Endothelial cell of umbilical vein (primary cell): ENCODE data around the gene CCNL2. TPM values are rescaled to one million over a fixed set of nuclear protein-coding genes. Genes with fewer than 3 reads are reported as not detected.

Experiments
- BruUV-seq: library from RNA; stranded (reverse); fragments of 400-500 nt; replicated peaks from 2 replicates; lab custom pipeline; 2021; lab: Mats Ljungman, UMichigan
- CTCF ChIA-PET: fragments of 300-600, 350-600 bp; sonication (Branson Sonifier 250); formaldehyde crosslinking; loops from one replicate; lab custom pipeline; 2021; ENCODE audit warnings: antibody characterized with exemption, inconsistent platforms; lab: Charles Lee
- POLR2A ChIA-PET: fragments of 300-600, 350-600 bp; sonication (Branson Sonifier 250); formaldehyde crosslinking; loops from one replicate; lab custom pipeline; 2021; ENCODE audit warnings: antibody characterized with exemption, inconsistent platforms; lab: Charles Lee
- DNase-seq: peaks from one replicate; pipeline ENCODE4 v3.0.0-alpha.2; 2011; ENCODE audit warnings: low read depth, low spot score
- FAIRE-seq: peaks from 2 replicates; lab custom pipeline; 2011; peaks lifted over from hg19 to GRCh38; lab: Jason Lieb, UNC
- H2AFZ ChIP-seq: 2 replicates; pipeline ENCODE4 v1.6.0; 2012; ENCODE audit warnings: low read depth, low read length, control low read depth, inconsistent platforms
- H3K27ac ChIP-seq: 2 replicates; pipeline ENCODE4 v1.5.1; 2011; ENCODE audit warnings: low read depth, mild to moderate bottlenecking, control low read depth, low read length, moderate library complexity; ENCODE audit not compliant: insufficient read depth
- H3K27me3 ChIP-seq, 2 experiments: 2 replicates each; pipeline versions ENCODE4 v1.6.0 to v1.6.1; 2011; ENCODE audit warnings: low read length in 2 of 2, mixed read lengths in 1 of 2; ENCODE audit not compliant: control insufficient read depth in 2 of 2, insufficient read depth in 2 of 2
- H3K36me3 ChIP-seq, 2 experiments: 2 replicates in 1 of 2; 3 replicates in 1 of 2; pipeline ENCODE4 v1.5.1; 2011; ENCODE audit warnings: low read length in 2 of 2, mild to moderate bottlenecking in 1 of 2, moderate library complexity in 1 of 2; ENCODE audit not compliant: control insufficient read depth in 2 of 2, insufficient read depth in 2 of 2; ENCODE audit errors: extremely low read depth in 1 of 2
- H3K4me1 ChIP-seq: 3 replicates; pipeline ENCODE4 v1.5.1; 2011; ENCODE audit warnings: mild to moderate bottlenecking, low read length; ENCODE audit not compliant: control insufficient read depth, insufficient read depth; ENCODE audit errors: extremely low read depth
- H3K4me2 ChIP-seq: 2 replicates; pipeline ENCODE4 v1.6.1; 2011; ENCODE audit warnings: low read length, control low read depth, mixed read lengths; ENCODE audit not compliant: insufficient read depth
- H3K4me3 ChIP-seq, 3 experiments: fragments of 200-600 bp in 1 of 3; sonication (generic), shearing (Covaris generic) in 1 of 3; replicated peaks in 1 of 3; 2 replicates each; pipeline ENCODE4 v1.5.1; 2011 to 2016; ENCODE audit warnings: control low read depth in 3 of 3, low read length in 3 of 3, mild to moderate bottlenecking in 2 of 3, inconsistent platforms in 1 of 3, low read depth in 1 of 3, moderate library complexity in 1 of 3; ENCODE audit not compliant: insufficient read depth in 1 of 3
- H3K79me2 ChIP-seq: 2 replicates; pipeline ENCODE4 v1.6.0; 2012; ENCODE audit warnings: low read length, inconsistent platforms; ENCODE audit not compliant: control insufficient read depth, insufficient read depth
- H3K9ac ChIP-seq: replicated peaks from 2 replicates; pipeline ENCODE3; 2011; ENCODE audit warnings: low read length, control low read depth; ENCODE audit not compliant: insufficient read depth; ENCODE audit errors: extremely low read depth
- H3K9me1 ChIP-seq: replicated peaks from 3 replicates; pipeline ENCODE4 v1.6.0; 2011; ENCODE audit warnings: mild to moderate bottlenecking, low read length; ENCODE audit not compliant: control insufficient read depth, insufficient read depth; ENCODE audit errors: extremely low read depth
- H3K9me3 ChIP-seq: replicated peaks from 2 replicates; pipeline ENCODE4 v1.5.1; 2012; ENCODE audit warnings: low read length, inconsistent platforms; ENCODE audit not compliant: control insufficient read depth, insufficient read depth
- H4K20me1 ChIP-seq: replicated peaks from 2 replicates; pipeline ENCODE3; 2011; ENCODE audit warnings: mild to moderate bottlenecking, low read length; ENCODE audit not compliant: control insufficient read depth, insufficient read depth; ENCODE audit errors: extremely low read depth
- EZH2 ChIP-seq: IDR thresholded peaks from 2 replicates; pipeline ENCODE4 v1.6.1; 2012; ENCODE audit warnings: borderline replicate concordance, low read depth, mild to moderate bottlenecking, moderate library complexity, low read length, inconsistent platforms; ENCODE audit not compliant: severe bottlenecking
- FOS ChIP-seq: IDR thresholded peaks from 2 replicates; pipeline ENCODE4 v1.6.1; 2011; ENCODE audit warnings: mild to moderate bottlenecking, low read length, moderate library complexity, borderline replicate concordance; ENCODE audit not compliant: insufficient read depth
- GATA2 ChIP-seq: IDR thresholded peaks from 2 replicates; pipeline ENCODE4 v1.7.0; 2011; ENCODE audit warnings: low read depth, mild to moderate bottlenecking, moderate library complexity, mixed read lengths, low read length; ENCODE audit not compliant: insufficient read length, insufficient read depth
- JUN ChIP-seq: IDR thresholded peaks from 2 replicates; pipeline ENCODE4 v1.6.1; 2011; ENCODE audit warnings: borderline replicate concordance, low read depth; ENCODE audit not compliant: insufficient read length, insufficient read depth
- MYC ChIP-seq: IDR thresholded peaks from one replicate; pipeline ENCODE4 v1.6.1; 2011; ENCODE audit warnings: mild to moderate bottlenecking, low read depth, low read length
- POLR2A ChIP-seq: IDR thresholded peaks from 2 replicates; pipeline ENCODE4 v1.6.1; 2012; ENCODE audit warnings: low read depth, mild to moderate bottlenecking, control low read depth, low read length
- POLR2AphosphoS5 ChIP-seq: IDR thresholded peaks from 2 replicates; pipeline ENCODE4 v1.6.1; 2012; ENCODE audit warnings: low read depth, mild to moderate bottlenecking, control low read depth, low read length, moderate library complexity; ENCODE audit not compliant: insufficient read depth
- dilution Hi-C: fragments of 300-500 bp; cut with MboI; formaldehyde crosslinking; loops from one replicate; pipeline ENCODE4 v1.15.0; 2019; ENCODE audit warnings: low sequenced_read_pairs; ENCODE audit not compliant: extremely low pct_ligation_motif_present
- intact Hi-C: fragments of 100-400 bp; cut with micrococcal nuclease; formaldehyde crosslinking; loops from one replicate; pipeline ENCODE4 v1.10.0; 2022
- polyA plus RNA-seq, 4 experiments: library from polyadenylated mRNA; depleted of rRNA in 3 of 4; stranded (reverse) in 3 of 4; unstranded in 1 of 4; fragments of >200 nt; gene quantifications; 2 replicates each; pipeline versions ENCODE4 v1.2.1 to v1.2.3, GENCODE V29; 2011 to 2012; ENCODE audit warnings: missing spikeins in 1 of 4
- total RNA-seq: library from RNA; stranded (reverse); gene quantifications from 2 replicates; pipeline ENCODE4 v1.2.3, GENCODE V29; 2021
- TF ChIP-seq, protein P1 (sequence below): IDR thresholded peaks from 2 replicates; pipeline ENCODE4 v1.6.1; 2011; ENCODE audit not compliant: insufficient read depth, insufficient read length
- TF ChIP-seq, protein P2 (sequence below), 2 donors: IDR thresholded peaks; 1 replicate in 1 of 2; 2 replicates in 1 of 2; pipeline ENCODE4 v1.5.1; 2011; ENCODE audit warnings: low read length in 2 of 2, mild to moderate bottlenecking in 2 of 2, moderate library complexity in 2 of 2, control low read depth in 1 of 2, inconsistent platforms in 1 of 2, low read depth in 1 of 2; ENCODE audit not compliant: insufficient read depth in 1 of 2; ENCODE audit errors: extremely low read depth in 1 of 2

Gene CCNL2
- total and polyA plus RNA-seq, 2 donors (not counting 3 experiments of a cell fraction or from before 2014, with no cell fraction given): 188 to 209 TPM

DNA sequence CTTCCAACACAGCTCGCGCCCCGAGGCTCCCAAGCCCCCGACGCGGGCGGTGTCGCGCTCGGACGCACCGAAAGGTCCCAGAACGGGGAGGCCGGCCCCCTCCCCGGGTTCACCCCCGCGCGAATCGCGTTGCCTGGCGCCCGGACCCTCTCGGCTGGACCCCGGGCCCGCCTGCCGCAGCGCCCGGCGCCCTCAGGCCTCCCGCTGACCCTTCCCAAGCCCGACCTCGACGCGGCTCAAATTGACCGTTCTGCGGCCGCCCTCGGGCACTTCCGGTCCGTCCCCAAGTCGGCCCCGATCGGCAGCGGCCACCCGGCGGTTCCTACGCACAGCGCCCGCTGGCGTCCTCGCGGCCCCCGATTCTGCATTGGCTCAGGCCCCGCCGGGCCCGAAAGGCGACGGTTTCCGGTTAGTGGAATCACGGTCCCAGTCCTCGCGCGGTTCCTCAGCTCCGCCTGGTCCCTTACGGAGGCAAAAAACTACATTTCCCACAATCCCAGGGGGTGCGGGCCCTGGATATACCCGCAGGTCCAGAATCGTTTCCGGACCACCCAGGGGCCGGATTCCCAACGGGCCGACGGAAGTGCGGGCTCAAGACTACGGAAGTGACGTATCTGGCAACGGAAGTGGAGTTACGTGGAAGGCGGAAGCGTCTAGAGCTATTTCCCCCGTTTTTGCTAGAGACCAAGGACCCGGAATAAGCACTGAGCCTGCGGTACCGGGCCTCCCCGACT, 24.0 kb downstream of the CCNL2 start, which contains the start of gene AURKAIP1:
Gene AURKAIP1, minus strand, starts transcription at position 279 of the 734 bp plus-strand sequence. CDS start 451 bp downstream, outside the sequence.
- H4K20me1 ChIP-seq: no peaks in the 10 kb centered on the region
- intact Hi-C loops (loop anchor here (1.0 to 2.0 kb wide), 7 partner anchors 24 to 96 kb away; partner anchors contain the start of genes ATAD3B, CCNL2, CPTP and DVL1), dilution Hi-C loops (no loop called here)
- peak within 1 kb of the TSS; percentile 84 for H3K4me2 ChIP-seq
- DNase-seq (peak; percentile 100), FAIRE-seq (peak; percentile 100)
- peak within 1 kb of the TSS; percentile 95 for H3K9ac ChIP-seq
- no peaks in the 10 kb centered on the region for H3K9me1 ChIP-seq
- peak within 1 kb of the TSS; percentile 81 to 88 (median 84) for H3K4me3 ChIP-seq
- no peak for TF ChIP-seq EZH2
- TF ChIP-seq MYC: peak; percentile 3
- TF ChIP-seq GATA2: no peak
- TF ChIP-seq FOS: no peak
- TF ChIP-seq JUN: no peak
- TF ChIP-seq POLR2AphosphoS5: peak; percentile 65
- peak; percentile 53 for TF ChIP-seq POLR2A
- TF ChIP-seq, protein P1, sequence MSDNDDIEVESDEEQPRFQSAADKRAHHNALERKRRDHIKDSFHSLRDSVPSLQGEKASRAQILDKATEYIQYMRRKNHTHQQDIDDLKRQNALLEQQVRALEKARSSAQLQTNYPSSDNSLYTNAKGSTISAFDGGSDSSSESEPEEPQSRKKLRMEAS: no peak
- TF ChIP-seq, protein P2, sequence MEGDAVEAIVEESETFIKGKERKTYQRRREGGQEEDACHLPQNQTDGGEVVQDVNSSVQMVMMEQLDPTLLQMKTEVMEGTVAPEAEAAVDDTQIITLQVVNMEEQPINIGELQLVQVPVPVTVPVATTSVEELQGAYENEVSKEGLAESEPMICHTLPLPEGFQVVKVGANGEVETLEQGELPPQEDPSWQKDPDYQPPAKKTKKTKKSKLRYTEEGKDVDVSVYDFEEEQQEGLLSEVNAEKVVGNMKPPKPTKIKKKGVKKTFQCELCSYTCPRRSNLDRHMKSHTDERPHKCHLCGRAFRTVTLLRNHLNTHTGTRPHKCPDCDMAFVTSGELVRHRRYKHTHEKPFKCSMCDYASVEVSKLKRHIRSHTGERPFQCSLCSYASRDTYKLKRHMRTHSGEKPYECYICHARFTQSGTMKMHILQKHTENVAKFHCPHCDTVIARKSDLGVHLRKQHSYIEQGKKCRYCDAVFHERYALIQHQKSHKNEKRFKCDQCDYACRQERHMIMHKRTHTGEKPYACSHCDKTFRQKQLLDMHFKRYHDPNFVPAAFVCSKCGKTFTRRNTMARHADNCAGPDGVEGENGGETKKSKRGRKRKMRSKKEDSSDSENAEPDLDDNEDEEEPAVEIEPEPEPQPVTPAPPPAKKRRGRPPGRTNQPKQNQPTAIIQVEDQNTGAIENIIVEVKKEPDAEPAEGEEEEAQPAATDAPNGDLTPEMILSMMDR (IDR thresholded peaks at IDR 0.05; ENCODE audit: extremely low read depth in 1 of 2, insufficient read depth in 1 of 2, low read depth in 1 of 2, low read length in 2 of 2): peak; percentile 24 to 45
- H3K9me3 ChIP-seq: no peaks in the 10 kb centered on the region
- no peaks in the 10 kb centered on the region for H3K27me3 ChIP-seq
- H3K36me3 ChIP-seq: peaks cover 0 to 3% of the 10 kb centered on the region in 2 experiments
- peak within 1 kb of the TSS; percentile 71 for H3K27ac ChIP-seq
- H3K79me2 ChIP-seq: peaks cover 19% of the 10 kb centered on the region
- no TSS peak for BruUV-seq
- CTCF ChIA-PET: interaction anchor here (0.8 to 1.9 kb wide), 10 partner anchors 11 to 131 kb away, joined by 3 to 9 read pairs (median 3); partner anchors contain the start of gene CCNL2
- H2AFZ ChIP-seq: peak within 1 kb of the TSS; percentile 62
- H3K4me1 ChIP-seq: peaks cover 13% of the 10 kb centered on the region
- POLR2A ChIA-PET: interaction anchor here (0.7 to 1.4 kb wide), 4 partner anchors 10 to 32 kb away, joined by 3 to 6 read pairs (median 4); partner anchors contain the start of genes CCNL2 and MRPL20
